ENCODE results near the gene PDYN. TPM values are rescaled to one million over a fixed set of nuclear protein-coding genes. Genes with fewer than 3 reads are reported as not detected.

PDYN gene
- total RNA-seq, 4 donors from 2014 or later: not detected

DNA sequence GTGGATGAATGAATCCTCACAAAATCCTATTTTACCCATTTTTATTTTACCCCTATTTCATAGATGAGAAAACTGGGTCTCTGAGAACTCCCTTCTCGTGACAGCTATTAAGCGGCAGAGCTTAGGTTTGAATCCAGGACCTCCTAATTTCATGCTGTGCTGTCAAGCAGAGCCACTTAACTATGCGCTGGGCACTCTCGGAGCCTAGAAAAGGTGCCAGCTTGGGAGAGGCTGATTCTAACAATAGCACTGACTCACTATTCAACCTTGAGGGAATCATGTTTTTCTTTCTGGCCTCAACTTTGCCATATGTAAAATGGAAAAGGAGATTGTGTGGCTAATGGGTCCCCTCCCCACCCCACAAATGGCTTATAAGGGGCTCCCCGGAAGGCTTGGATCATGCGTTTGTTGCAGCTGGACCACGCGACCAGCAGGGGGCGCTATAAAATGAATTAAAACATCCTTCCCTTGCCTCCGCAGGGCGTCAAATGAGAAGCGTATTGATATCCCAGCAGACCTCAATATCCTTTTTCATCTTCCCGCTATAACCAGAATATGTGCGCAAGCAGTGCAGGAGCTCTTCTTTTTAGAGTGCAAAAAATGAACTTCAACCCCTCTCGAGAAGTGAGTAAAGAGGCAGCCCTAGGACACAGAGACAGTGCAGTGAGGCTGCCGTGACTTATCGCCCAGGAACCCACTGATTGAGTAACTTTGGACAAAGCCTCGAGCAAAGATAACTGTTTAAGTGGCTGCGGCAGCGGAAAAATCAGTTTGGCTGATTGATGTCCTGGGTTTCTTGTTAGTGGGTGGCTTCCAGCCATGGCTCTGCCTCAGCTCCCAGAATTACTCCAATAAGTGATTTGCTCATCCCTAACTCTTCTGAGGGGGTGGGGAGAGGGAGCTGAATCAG is 12.8 kb upstream of the PDYN start:
- no peak for TF ChIP-seq POLR2AphosphoS5 (IDR thresholded peaks at IDR 0.05)
- TF ChIP-seq, protein P1, sequence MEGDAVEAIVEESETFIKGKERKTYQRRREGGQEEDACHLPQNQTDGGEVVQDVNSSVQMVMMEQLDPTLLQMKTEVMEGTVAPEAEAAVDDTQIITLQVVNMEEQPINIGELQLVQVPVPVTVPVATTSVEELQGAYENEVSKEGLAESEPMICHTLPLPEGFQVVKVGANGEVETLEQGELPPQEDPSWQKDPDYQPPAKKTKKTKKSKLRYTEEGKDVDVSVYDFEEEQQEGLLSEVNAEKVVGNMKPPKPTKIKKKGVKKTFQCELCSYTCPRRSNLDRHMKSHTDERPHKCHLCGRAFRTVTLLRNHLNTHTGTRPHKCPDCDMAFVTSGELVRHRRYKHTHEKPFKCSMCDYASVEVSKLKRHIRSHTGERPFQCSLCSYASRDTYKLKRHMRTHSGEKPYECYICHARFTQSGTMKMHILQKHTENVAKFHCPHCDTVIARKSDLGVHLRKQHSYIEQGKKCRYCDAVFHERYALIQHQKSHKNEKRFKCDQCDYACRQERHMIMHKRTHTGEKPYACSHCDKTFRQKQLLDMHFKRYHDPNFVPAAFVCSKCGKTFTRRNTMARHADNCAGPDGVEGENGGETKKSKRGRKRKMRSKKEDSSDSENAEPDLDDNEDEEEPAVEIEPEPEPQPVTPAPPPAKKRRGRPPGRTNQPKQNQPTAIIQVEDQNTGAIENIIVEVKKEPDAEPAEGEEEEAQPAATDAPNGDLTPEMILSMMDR (IDR thresholded peaks at IDR 0.05): peak in 3 of 4 experiments; percentile 20 to 59 (median 29)
- Histone ChIP-seq H3K4me1 (no peaks in the 10 kb centered on the region), H3K27me3 (peaks cover 85% of the 10 kb centered on the region), H3K36me3 (no peaks in the 10 kb centered on the region), H3K9me3 (no peaks in the 10 kb centered on the region), H3K4me3 (no peak overlapping the region), H3K27ac (no peak overlapping the region)
- 11 to 40% methylated on average over 5 to 15 of the region's 20 CpGs for WGBS, 2 donors (ENCODE audit: low coverage in 1 of 2)
- ATAC-seq: no peak

- WGBS, 2 donors (ENCODE audit: low coverage in 1 of 2): 18 to 48% methylated on average over 4 to 12 of the region's 12 CpGs
- Histone ChIP-seq H3K4me1 (no peaks in the 10 kb centered on the region), H3K36me3 (no peaks in the 10 kb centered on the region), H3K4me3 (no peak overlapping the region), H3K27me3 (peaks cover 86% of the 10 kb centered on the region), H3K27ac (no peak overlapping the region), H3K9me3 (no peaks in the 10 kb centered on the region)
- ATAC-seq: no peak
- TF ChIP-seq POLR2AphosphoS5 (IDR thresholded peaks at IDR 0.05): no peak
- TF ChIP-seq, protein P1 (IDR thresholded peaks at IDR 0.05): no peak
- no peak for TF ChIP-seq EP300 (IDR thresholded peaks at IDR 0.05)
- TF ChIP-seq POLR2A (IDR thresholded peaks at IDR 0.05): no peak
Observed at GRCh38 chr20:2005831-2006426, 12.1 kb upstream of the PDYN start.

DNA sequence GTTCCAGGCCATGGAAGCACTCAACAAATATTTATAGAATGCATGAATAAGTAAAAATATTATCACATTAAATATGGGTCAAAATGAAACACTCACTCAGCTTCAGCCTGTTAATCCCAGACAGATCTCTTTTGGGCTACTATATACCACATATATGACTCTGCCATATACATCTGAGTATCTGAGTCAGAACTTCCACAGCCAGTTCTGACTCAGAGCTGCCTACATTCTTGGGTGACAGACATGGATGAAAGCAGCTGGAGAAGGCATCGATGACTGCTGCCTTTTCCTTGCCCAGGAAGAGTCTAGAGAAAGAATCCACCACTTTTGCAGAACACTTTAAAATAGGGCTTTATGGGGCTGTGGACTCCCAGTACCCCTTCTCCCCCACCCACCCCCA is 11.5 kb upstream of the PDYN start:
- H3K27me3 ChIP-seq: peaks cover 83% of the 10 kb centered on the region
- H3K9me3 ChIP-seq: no peaks in the 10 kb centered on the region
- no peaks in the 10 kb centered on the region for H3K36me3 ChIP-seq
- no peak overlapping the region for H3K27ac ChIP-seq
- TF ChIP-seq POLR2A (IDR thresholded peaks at IDR 0.05): no peak
- TF ChIP-seq EP300 (IDR thresholded peaks at IDR 0.05): no peak
- TF ChIP-seq POLR2AphosphoS5 (IDR thresholded peaks at IDR 0.05): no peak
- TF ChIP-seq, protein P1 (IDR thresholded peaks at IDR 0.05): no peak
- no peaks in the 10 kb centered on the region for H3K4me1 ChIP-seq
- ATAC-seq: no peak
- WGBS, 2 donors (ENCODE audit: low coverage in 1 of 2): 83 to 100% methylated on average over 1 of the region's 1 CpG
- H3K4me3 ChIP-seq: no peak overlapping the region

- Histone ChIP-seq H3K27me3 (peaks cover 75% of the 10 kb centered on the region), H3K27ac (no peak overlapping the region), H3K4me1 (no peaks in the 10 kb centered on the region), H3K9me3 (no peaks in the 10 kb centered on the region), H3K36me3 (no peaks in the 10 kb centered on the region), H3K4me3 (no peak overlapping the region)
- no peak for ATAC-seq
- 11% methylated on average over 1 of the region's 1 CpG; no CpG with 5 or more reads in 1 of the 2 donors for WGBS, 2 donors (ENCODE audit: low coverage in 1 of 2)
- no peak for TF ChIP-seq POLR2A (IDR thresholded peaks at IDR 0.05)
- no peak for TF ChIP-seq EP300 (IDR thresholded peaks at IDR 0.05)
- TF ChIP-seq, protein P1 (IDR thresholded peaks at IDR 0.05): no peak
Observed at GRCh38 chr20:2004171-2004570, 10.3 kb upstream of the PDYN start.

DNA sequence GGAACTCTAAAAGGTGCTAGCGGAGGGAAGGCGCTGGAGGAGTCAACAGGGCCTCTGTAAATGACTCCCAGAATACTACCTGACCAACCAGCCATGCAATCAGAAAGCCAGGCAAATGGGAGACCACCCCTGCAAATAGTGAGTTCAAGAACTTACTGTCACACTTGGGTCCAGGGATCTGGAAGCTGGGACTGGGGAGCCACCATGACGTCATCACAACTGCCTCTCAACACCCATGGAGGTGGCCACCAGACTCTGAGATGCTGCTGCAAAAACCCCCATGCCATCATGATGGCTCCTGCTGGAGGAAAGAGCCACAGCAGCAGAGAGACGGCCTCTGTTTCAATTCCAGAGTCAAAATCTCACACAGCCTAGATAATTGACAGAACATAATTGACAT is 8.5 kb upstream of the PDYN start:
- Histone ChIP-seq H3K36me3 (no peaks in the 10 kb centered on the region), H3K27ac (no peak overlapping the region), H3K4me3 (no peak overlapping the region), H3K9me3 (no peaks in the 10 kb centered on the region), H3K27me3 (peaks cover 76% of the 10 kb centered on the region), H3K4me1 (no peaks in the 10 kb centered on the region)
- ATAC-seq: no peak
- no peak for TF ChIP-seq POLR2AphosphoS5 (IDR thresholded peaks at IDR 0.05)
- TF ChIP-seq POLR2A (IDR thresholded peaks at IDR 0.05): no peak
- TF ChIP-seq, protein P1 (IDR thresholded peaks at IDR 0.05): no peak
- no peak for TF ChIP-seq EP300 (IDR thresholded peaks at IDR 0.05)
- 51 to 90% methylated on average over 2 to 3 of the region's 4 CpGs for WGBS, 2 donors (ENCODE audit: low coverage in 1 of 2)

All from gastroesophageal sphincter (tissue), 4 donors.